GM12878 (cell line): Measurements from ENCODE around the gene MAP2K7. TPM values are rescaled to one million over a fixed set of nuclear protein-coding genes. Genes with fewer than 3 reads are reported as not detected.

Experiments
- ATAC-seq: fragments of 200-7000 bp; cut with Tn5 transposase; 3 replicates; pipeline ENCODE4 v1.9.1; 2020; ENCODE audit warnings: mild to moderate bottlenecking, moderate library complexity
- BruUV-seq: library from RNA; stranded (reverse); fragments of 400-500 nt; replicated peaks from 2 replicates; lab custom pipeline; 2021; lab: Mats Ljungman, UMichigan
- CTCF ChIA-PET: fragments of 300-600 bp; sonication (Branson Sonifier 250); formaldehyde crosslinking; extraction: SDS; loops from one replicate; lab custom pipeline; 2021; ENCODE audit warnings: inconsistent platforms; lab: Yijun Ruan, JAX
- POLR2A ChIA-PET: fragments of 350-600 bp; formaldehyde crosslinking; extraction: SDS; loops from one replicate; lab custom pipeline; 2021; ENCODE audit warnings: inconsistent platforms; lab: Charles Lee
- RAD21 ChIA-PET: fragments of 300-600 bp; sonication (Branson Sonifier 250); formaldehyde crosslinking; loops from one replicate; lab custom pipeline; 2023; ENCODE audit warnings: antibody characterized with exemption; ENCODE audit not compliant: unreplicated experiment; lab: Charles Lee
- SMC1A ChIA-PET: fragments of 300-600 bp; sonication (Branson Sonifier 250); formaldehyde crosslinking; loops from one replicate; lab custom pipeline; 2023; ENCODE audit not compliant: unreplicated experiment, uncharacterized antibody; lab: Charles Lee
- DNase-seq: peaks from one replicate; pipeline ENCODE4 v3.0.0-alpha.2; 2011; ENCODE audit warnings: low read depth, low spot score
- FAIRE-seq: peaks from 3 replicates; lab custom pipeline; 2011; peaks lifted over from hg19 to GRCh38; lab: Jason Lieb, UNC
- H2AFZ ChIP-seq: 2 replicates; pipeline ENCODE4 v1.6.0; 2011; ENCODE audit warnings: low read depth, low read length, control low read depth; ENCODE audit not compliant: control insufficient read depth
- H3K27ac ChIP-seq: 2 replicates; pipeline ENCODE4 v1.5.1; 2011; ENCODE audit warnings: control low read depth; ENCODE audit not compliant: control insufficient read depth, insufficient read depth
- H3K27me3 ChIP-seq, 2 experiments: replicated peaks in 1 of 2; 2 replicates each; pipeline versions ENCODE4 v1.6.0 to v1.6.1; 2011; ENCODE audit warnings: low read length in 1 of 2; ENCODE audit not compliant: control insufficient read depth in 2 of 2, insufficient read depth in 2 of 2
- H3K36me3 ChIP-seq, 2 experiments: 2 replicates each; pipeline ENCODE4 v1.5.1; 2011; ENCODE audit warnings: low read length in 1 of 2; ENCODE audit not compliant: control insufficient read depth in 2 of 2, insufficient read depth in 2 of 2
- H3K4me1 ChIP-seq: 2 replicates; pipeline ENCODE4 v1.6.1; 2011; ENCODE audit warnings: mild to moderate bottlenecking, low read length, moderate library complexity, mixed read lengths; ENCODE audit not compliant: control insufficient read depth, insufficient read depth
- H3K4me2 ChIP-seq: 2 replicates; pipeline ENCODE4 v1.6.0; 2011; ENCODE audit warnings: control low read depth; ENCODE audit not compliant: control insufficient read depth, insufficient read depth
- H3K4me3 ChIP-seq: fragments of 200-600 bp; sonication (generic); 2 replicates; pipeline ENCODE4 v1.5.1; 2016
- H3K79me2 ChIP-seq: 2 replicates; pipeline ENCODE4 v1.6.0; 2011; ENCODE audit warnings: low read length; ENCODE audit not compliant: control insufficient read depth, insufficient read depth
- H3K9ac ChIP-seq: 2 replicates; pipeline ENCODE4 v1.8.0; 2011; ENCODE audit warnings: low read length, control low read depth, mixed read lengths; ENCODE audit not compliant: control insufficient read depth, insufficient read depth
- H3K9me3 ChIP-seq: replicated peaks from 3 replicates; pipeline ENCODE4 v1.5.1; 2011; ENCODE audit warnings: mild to moderate bottlenecking, low read length; ENCODE audit not compliant: control insufficient read depth, insufficient read depth
- H4K20me1 ChIP-seq: 2 replicates; pipeline ENCODE4 v1.6.0; 2011; ENCODE audit not compliant: control insufficient read depth, insufficient read depth
- ASH2L ChIP-seq: fragments of 300-600, 200-600 bp; sonication (generic); IDR thresholded peaks from 2 replicates; pipeline ENCODE4 v1.6.1; 2017; ENCODE audit warnings: low read depth, mild to moderate bottlenecking, borderline replicate concordance
- ESRRA ChIP-seq: IDR thresholded peaks from 2 replicates; pipeline ENCODE4 v1.6.1; 2012; ENCODE audit warnings: mild to moderate bottlenecking, low read length, improper control_type of control experiment
- MEF2A ChIP-seq: IDR thresholded peaks from 2 replicates; pipeline ENCODE4 v1.6.1; 2011; ENCODE audit warnings: low read depth, mild to moderate bottlenecking, low read length, moderate library complexity; ENCODE audit not compliant: insufficient read depth
- PBX3 ChIP-seq: IDR thresholded peaks from 2 replicates; pipeline ENCODE4 v1.6.1; 2011; ENCODE audit warnings: mild to moderate bottlenecking, low read depth, low read length, moderate library complexity; ENCODE audit not compliant: insufficient replicate concordance
- POLR2AphosphoS2 ChIP-seq: IDR thresholded peaks from 2 replicates; pipeline ENCODE4 v1.6.1; 2011; ENCODE audit warnings: low read depth, mild to moderate bottlenecking, low read length, improper control_type of control experiment, moderate library complexity
- RB1 ChIP-seq: fragments of 450-650 bp; formaldehyde crosslinking; IDR thresholded peaks from 2 replicates; pipeline ENCODE4 v1.6.1; 2017; ENCODE audit warnings: mild to moderate bottlenecking, borderline replicate concordance
- SMARCA5 ChIP-seq: fragments of 450-650 bp; IDR thresholded peaks from 2 replicates; pipeline ENCODE4 v1.6.1; 2017; ENCODE audit warnings: mild to moderate bottlenecking
- STAT1 ChIP-seq: fragments of 450-650 bp; conservative IDR thresholded peaks from 2 replicates; pipeline ENCODE4 v1.6.1; 2014; ENCODE audit warnings: antibody characterized with exemption, mild to moderate bottlenecking
- TCF12 ChIP-seq: IDR thresholded peaks from 2 replicates; pipeline ENCODE4 v1.6.1; 2011; ENCODE audit warnings: low read depth, mild to moderate bottlenecking, low read length
- WGBS: methylation state at CpG from one replicate; pipeline ENCODE4 v1.1.6; 2016; ENCODE audit warnings: low lambda C conversion rate; ENCODE audit not compliant: insufficient replicate concordance, insufficient coverage; ENCODE audit errors: missing lambda C conversion rate; 5-methylcytosine and 5-hydroxymethylcytosine counted together
- in situ Hi-C: fragments of 300-500 bp; cut with MboI; formaldehyde crosslinking; loops from 9 replicates; pipeline ENCODE4 v1.14.3; 2018; ENCODE audit warnings: mixed read lengths
- intact Hi-C: fragments of 100-400 bp; cut with micrococcal nuclease; formaldehyde crosslinking; loops from one replicate; pipeline ENCODE4 v1.14.2; 2022; ENCODE audit not compliant: unreplicated experiment
- polyA plus RNA-seq, 11 experiments: library from polyadenylated mRNA; depleted of rRNA in 4 of 11; unstranded in 6 of 11; stranded (reverse) in 5 of 11; fragments of >200 nt; fragmentation: Nextera tagmentation in 4 of 11; fragmentation: Illumina TruSeq in 1 of 11; extraction: Ambion mirVana in 4 of 11; extraction: Trizol in 1 of 11; gene quantifications; 1 replicate in 1 of 11; 2 replicates in 10 of 11; pipeline versions ENCODE4 v1.2.1 to v1.2.3, GENCODE V29; 2011 to 2016; ENCODE audit warnings: inconsistent platforms in 2 of 11, missing spikeins in 2 of 11, low read depth in 1 of 11
- total RNA-seq, 4 experiments: library from RNA; depleted of rRNA in 3 of 4; stranded (reverse); fragments of >200 nt in 3 of 4; fragmentation: Illumina TruSeq in 1 of 4; extraction: Trizol in 1 of 4; gene quantifications; 2 replicates each; pipeline versions ENCODE4 v1.2.1 to v1.2.3, GENCODE V29; 2013 to 2021

MAP2K7 gene
- total and polyA plus RNA-seq, 10 of the 15 experiments (the other 5 are each of a cell fraction or from before 2014, with no cell fraction given), result 0.34 to 32.2 (median 6.7) TPM

GRCh38 chr19:7894612-7895309 lies 8.9 kb upstream of the MAP2K7 start (continued):
- no peak for TF ChIP-seq TCF12
- no peak for TF ChIP-seq MEF2A
- no peak for TF ChIP-seq SMARCA5

- Histone ChIP-seq H3K4me2 (no peak overlapping the region), H3K9ac (no peak overlapping the region)
- no peak for ATAC-seq
- intact Hi-C loops, result no loop called here
- TF ChIP-seq STAT1 (no peak), RB1 (no peak), ASH2L (no peak), ESRRA (no peak), POLR2AphosphoS2 (no peak), PBX3 (no peak)
- TF ChIP-seq, all 136 proteins: peak for 0
- Histone ChIP-seq H3K27ac (no peak overlapping the region), H3K4me1 (no peaks in the 10 kb centered on the region), H3K79me2 (no peaks in the 10 kb centered on the region), H4K20me1 (no peaks in the 10 kb centered on the region), H3K36me3 (no peaks in the 10 kb centered on the region), H2AFZ (no peak overlapping the region), H3K4me3 (no peak overlapping the region), H3K27me3 (no peaks in the 10 kb centered on the region; a peak in 1 of 4 replicates), H3K9me3 (no peaks in the 10 kb centered on the region)
- CTCF ChIA-PET, result no interaction called here
- FAIRE-seq (no peak), DNase-seq (no peak)
- in situ Hi-C loops, result no loop called here
- 54% methylated on average over 13 of the region's 13 CpGs for WGBS
- RAD21 ChIA-PET, result no interaction called here
- no TSS peak for BruUV-seq
- POLR2A ChIA-PET, result interaction anchor here (0.7 kb wide), 1 partner anchor 262 kb away, joined by 3 read pairs; the partner anchor contains the start of gene PCP2
- SMC1A ChIA-PET, result no interaction called here
These were observed 8.1 kb upstream of the MAP2K7 start for GRCh38 chr19:7895565-7895964.
